ENCODE results near the gene CDCA5.

Gene CDCA5

GRCh38 chr11:65067446-65067845 is 16.4 kb downstream of the CDCA5 start:
- no peak for DNase-seq

- DNase-seq: no peak
Observed at GRCh38 chr11:65066805-65067291, 17.0 kb downstream of the CDCA5 start.

GRCh38 chr11:65066315-65066714 is 17.5 kb downstream of the CDCA5 start:
- DNase-seq: no peak

GRCh38 chr11:65065851-65066250 is 18.0 kb downstream of the CDCA5 start:
- no peak for DNase-seq

- no peak for DNase-seq
Observed at GRCh38 chr11:65064847-65065240, 19.0 kb downstream of the CDCA5 start.

- DNase-seq: no peak
Observed at GRCh38 chr11:65063532-65063931, 20.3 kb downstream of the CDCA5 start.

GRCh38 chr11:65060913-65061408 is 22.9 kb downstream of the CDCA5 start:
- no peak for DNase-seq

GRCh38 chr11:65059959-65060824 is 23.6 kb downstream of the CDCA5 start:
- no peak for DNase-seq

- DNase-seq: no peak
Observed at GRCh38 chr11:65059523-65059922, 24.3 kb downstream of the CDCA5 start.

- no peak for DNase-seq
Observed at GRCh38 chr11:65058419-65059054, 25.3 kb downstream of the CDCA5 start, which contains the start of gene NAALADL1. Gene NAALADL1 (minus strand): TSS chr11:65058553. CDS start chr11:65058521, 32 bp downstream.

GRCh38 chr11:65058012-65058411 is 25.8 kb downstream of the CDCA5 start:
- no peak for DNase-seq

- DNase-seq: no peak
Observed at GRCh38 chr11:65057526-65057925, 26.3 kb downstream of the CDCA5 start.

- no peak for DNase-seq
Observed at GRCh38 chr11:65056999-65057398, 26.8 kb downstream of the CDCA5 start.

- no peak for DNase-seq
Observed at GRCh38 chr11:65055538-65055937, 28.3 kb downstream of the CDCA5 start.

- no peak for DNase-seq
Observed at GRCh38 chr11:65053827-65054508, 29.9 kb downstream of the CDCA5 start.

GRCh38 chr11:65051398-65051858 is 32.4 kb downstream of the CDCA5 start:
- DNase-seq: no peak

GRCh38 chr11:65047581-65048422 is 36.0 kb downstream of the CDCA5 start:
- no peak for DNase-seq

GRCh38 chr11:65045728-65046127 is 38.1 kb downstream of the CDCA5 start:
- no peak for DNase-seq

GRCh38 chr11:65045061-65045460 is 38.8 kb downstream of the CDCA5 start:
- no peak for DNase-seq

- no peak for DNase-seq
Observed at GRCh38 chr11:65043881-65044501, 39.8 kb downstream of the CDCA5 start.

GRCh38 chr11:65042891-65043290 is 40.9 kb downstream of the CDCA5 start:
- no peak for DNase-seq
